SK-N-MC (cell line): Measurements from ENCODE around the gene GLRX5.

Source experiments
- DNase-seq: peaks from one replicate; pipeline ENCODE4 v3.0.0-alpha.2; 2011; ENCODE audit warnings: low read depth, low spot score
- H3K27ac ChIP-seq: fragments of 200-600 bp; sonication (generic); 2 replicates; pipeline ENCODE4 v1.5.1; 2016; ENCODE audit warnings: mixed run types
- H3K36me3 ChIP-seq: fragments of 200-600 bp; sonication (generic); 2 replicates; pipeline ENCODE4 v1.6.1; 2017; ENCODE audit warnings: antibody characterized with exemption, low read length, mixed read lengths; ENCODE audit not compliant: insufficient read depth
- H3K4me3 ChIP-seq: fragments of 200-600 bp; sonication (generic); 2 replicates; pipeline ENCODE4 v1.5.1; 2016
- H3K9ac ChIP-seq: fragments of 200-600 bp; sonication (generic); 2 replicates; pipeline ENCODE4 v1.8.0; 2017; ENCODE audit warnings: mixed run types, mixed read lengths; ENCODE audit not compliant: insufficient read length
- H3K9me3 ChIP-seq: fragments of 200-600 bp; sonication (generic); 2 replicates; pipeline ENCODE4 v1.6.1; 2017; ENCODE audit warnings: low read depth, mild to moderate bottlenecking, antibody characterized with exemption, low read length, moderate library complexity, mixed read lengths
- EZH2 ChIP-seq: fragments of 200-600 bp; sonication (generic); IDR thresholded peaks from one replicate; pipeline ENCODE4 v1.6.1; 2017; ENCODE audit warnings: antibody characterized with exemption
- FOXP2 ChIP-seq: optimal IDR thresholded peaks from 2 replicates; pipeline ENCODE3; 2011; ENCODE audit warnings: mild to moderate bottlenecking, moderate library complexity; ENCODE audit not compliant: insufficient read depth; ENCODE audit errors: extremely low read length, control extremely low read depth
- POLR2AphosphoS5 ChIP-seq: IDR thresholded peaks from 2 replicates; pipeline ENCODE4 v1.6.1; 2012; ENCODE audit warnings: mild to moderate bottlenecking, low read depth, low read length, borderline replicate concordance

The GLRX5 gene

DNA sequence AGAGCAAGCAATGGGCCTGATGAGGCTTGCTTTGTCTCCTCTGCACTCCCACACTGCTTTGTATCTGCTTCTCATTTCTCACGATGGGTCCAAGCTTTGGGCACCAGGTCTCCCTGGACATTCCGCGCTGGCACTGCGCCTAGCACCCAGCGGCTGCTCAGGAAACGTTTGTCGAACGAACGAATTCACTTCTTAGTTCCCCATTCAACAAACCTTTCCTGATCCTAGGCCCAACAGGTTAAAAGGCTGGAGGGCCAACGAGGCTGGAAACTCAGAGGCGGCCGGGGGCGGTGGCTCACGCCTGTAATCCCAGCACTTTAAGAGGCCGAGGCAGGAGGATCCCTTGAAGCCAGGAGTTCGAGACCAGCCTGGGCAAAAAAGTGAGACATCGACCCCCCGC lies 1.0 kb upstream of the GLRX5 start:
- Histone ChIP-seq H3K9ac (peak overlapping the region; percentile 90), H3K36me3 (peaks cover 36% of the 10 kb centered on the region), H3K4me3 (peak overlapping the region; percentile 84), H3K27ac (peak overlapping the region; percentile 86), H3K9me3 (no peaks in the 10 kb centered on the region)
- TF ChIP-seq FOXP2 (no peak), POLR2AphosphoS5 (no peak), EZH2 (no peak)
- no peak for DNase-seq

DNA sequence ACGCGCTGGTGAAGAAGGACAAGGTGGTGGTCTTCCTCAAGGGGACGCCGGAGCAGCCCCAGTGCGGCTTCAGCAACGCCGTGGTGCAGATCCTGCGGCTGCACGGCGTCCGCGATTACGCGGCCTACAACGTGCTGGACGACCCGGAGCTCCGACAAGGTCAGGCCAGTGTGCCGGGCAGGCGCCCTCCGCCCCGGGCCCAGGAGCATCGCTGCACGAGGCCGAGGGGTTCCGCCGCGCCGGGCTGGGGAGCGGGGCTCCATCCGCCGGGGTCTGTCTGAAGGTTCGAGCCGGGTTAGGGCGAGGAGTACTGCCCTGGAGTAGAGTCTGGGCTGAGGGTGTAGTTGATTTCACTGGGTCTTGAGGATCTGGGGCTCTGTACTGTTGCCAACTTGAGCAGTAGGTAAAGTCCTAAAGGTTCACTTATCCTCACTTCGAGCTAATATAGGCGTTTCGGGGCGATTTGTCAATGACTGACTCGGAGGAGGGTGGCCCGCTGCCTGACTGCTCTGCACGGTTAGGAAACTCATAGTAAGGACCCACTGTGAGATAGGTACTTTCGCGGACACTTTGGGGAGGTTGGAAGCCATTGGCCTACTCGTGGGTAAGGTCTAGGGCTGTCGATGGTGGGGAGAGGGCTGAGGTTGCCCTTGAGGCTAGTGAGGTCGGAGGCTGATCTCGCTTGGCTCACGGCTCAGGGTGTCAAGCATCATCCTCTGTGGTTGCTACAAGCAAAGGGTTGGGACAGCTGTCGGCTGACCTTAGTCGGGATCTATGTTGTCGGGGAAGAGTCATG lies 574 bp downstream of the GLRX5 start:
- no peak for TF ChIP-seq EZH2
- TF ChIP-seq POLR2AphosphoS5 = no peak
- TF ChIP-seq FOXP2 = no peak
- Histone ChIP-seq H3K36me3 (peaks cover 27% of the 10 kb centered on the region), H3K4me3 (peak overlapping the region; percentile 84), H3K9ac (peak overlapping the region; percentile 91), H3K27ac (no peak overlapping the region), H3K9me3 (no peaks in the 10 kb centered on the region)
- no peak for DNase-seq

DNA sequence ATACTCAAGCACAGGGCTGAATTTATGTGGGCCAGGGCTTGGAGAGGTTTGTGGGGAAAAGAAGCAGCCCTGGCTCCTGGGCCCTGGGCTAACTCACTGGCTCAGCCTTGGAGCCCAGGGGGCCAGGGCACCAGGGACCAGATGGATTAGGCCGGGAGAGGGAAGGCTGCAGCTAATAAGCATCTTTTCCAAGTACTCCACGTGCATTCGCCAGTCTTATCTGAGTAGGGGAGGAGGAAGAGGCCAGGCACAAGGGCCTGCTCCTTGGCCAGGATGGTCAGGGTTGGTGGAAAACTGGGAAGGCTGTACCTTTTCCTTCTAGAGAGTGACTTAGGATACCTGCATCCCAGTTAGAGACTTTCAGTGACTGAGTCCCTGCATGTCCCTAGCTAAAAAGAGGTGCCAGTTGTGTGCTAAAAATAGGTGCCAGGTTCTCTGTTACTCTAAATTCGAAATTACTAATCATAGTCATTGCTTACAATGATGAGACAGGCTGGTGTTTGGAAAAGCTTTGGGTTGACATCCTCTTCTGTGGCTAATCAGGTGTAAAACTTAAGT lies 1.3 kb downstream of the GLRX5 start:
- no peak for DNase-seq
- H3K27ac ChIP-seq = no peak overlapping the region
- H3K9me3 ChIP-seq = no peaks in the 10 kb centered on the region
- H3K9ac ChIP-seq = peak overlapping the region; percentile 91
- H3K36me3 ChIP-seq = peaks cover 20% of the 10 kb centered on the region
- peak overlapping the region; percentile 84 for H3K4me3 ChIP-seq
- no peak for TF ChIP-seq FOXP2
- no peak for TF ChIP-seq EZH2
- no peak for TF ChIP-seq POLR2AphosphoS5

DNA sequence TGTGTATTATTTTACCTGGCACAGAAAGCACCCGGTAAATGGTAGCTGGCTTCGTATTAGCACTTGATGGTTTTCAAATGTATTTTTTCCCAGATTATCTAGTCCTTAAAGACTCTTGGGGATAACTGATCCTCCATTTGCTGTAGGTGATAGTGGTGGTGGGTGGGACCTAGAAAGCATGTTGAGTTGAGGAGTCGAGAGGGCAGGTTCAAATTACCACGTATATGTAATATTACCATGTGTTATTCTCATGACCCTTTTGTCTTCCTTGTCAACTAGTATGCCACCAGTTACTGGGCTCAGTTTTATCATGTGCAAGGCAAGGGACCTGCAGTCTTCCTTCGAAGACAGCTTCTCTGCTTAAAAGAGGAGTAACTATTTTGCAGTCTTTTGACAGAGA lies 1.8 kb downstream of the GLRX5 start:
- peak overlapping the region; percentile 91 for H3K9ac ChIP-seq
- TF ChIP-seq POLR2AphosphoS5 (no peak), EZH2 (no peak), FOXP2 (no peak)
- peaks cover 14% of the 10 kb centered on the region; the same call in 1 of the 2 replicates for H3K36me3 ChIP-seq
- no peak overlapping the region for H3K27ac ChIP-seq
- H3K4me3 ChIP-seq = peak overlapping the region; percentile 84
- DNase-seq = no peak
- H3K9me3 ChIP-seq = no peaks in the 10 kb centered on the region

DNA sequence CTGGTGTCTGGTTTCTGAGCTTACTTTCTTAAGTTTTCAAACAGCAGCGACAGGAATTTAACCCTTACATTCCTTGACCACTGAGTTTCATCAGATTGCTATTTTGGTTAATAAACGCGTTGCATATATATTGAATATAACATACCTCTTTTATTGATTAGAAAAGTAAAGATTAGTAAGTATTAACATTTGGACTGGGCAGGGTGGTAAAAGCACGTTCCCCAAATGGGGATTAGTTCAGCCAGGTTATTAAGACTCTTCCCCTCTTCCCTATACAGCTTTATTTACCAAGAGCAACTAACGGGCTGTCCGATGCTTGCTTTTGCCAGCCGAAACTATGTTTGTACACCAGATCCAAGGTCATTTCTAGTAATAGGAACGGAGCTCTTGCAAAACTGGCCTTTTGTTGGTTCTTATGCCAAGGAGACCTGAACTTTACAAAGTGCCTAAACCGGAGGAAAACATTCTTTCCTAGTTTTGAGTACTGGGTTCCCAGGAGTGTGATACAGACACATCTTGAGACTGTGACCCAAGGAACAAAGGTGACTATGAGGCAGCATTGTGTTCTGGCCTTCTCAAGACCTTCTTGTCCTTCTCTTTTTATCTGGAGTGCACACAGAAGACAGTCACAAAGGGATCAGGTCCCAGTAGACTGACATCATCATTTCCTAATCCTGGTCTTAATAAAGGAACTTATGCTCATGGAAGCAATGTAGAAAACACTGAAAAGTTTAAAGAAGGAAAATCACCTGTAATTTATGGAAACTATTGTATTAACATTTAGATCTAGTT lies 2.6 kb downstream of the GLRX5 start:
- peak overlapping the region; percentile 84; the same call in 1 of the 2 replicates for H3K4me3 ChIP-seq
- H3K36me3 ChIP-seq = peaks cover 7% of the 10 kb centered on the region; the same call in 1 of the 2 replicates
- H3K27ac ChIP-seq = no peak overlapping the region
- no peak for DNase-seq
- no peak overlapping the region for H3K9ac ChIP-seq
- TF ChIP-seq FOXP2 (no peak), POLR2AphosphoS5 (no peak), EZH2 (no peak)
- H3K9me3 ChIP-seq = no peaks in the 10 kb centered on the region

DNA sequence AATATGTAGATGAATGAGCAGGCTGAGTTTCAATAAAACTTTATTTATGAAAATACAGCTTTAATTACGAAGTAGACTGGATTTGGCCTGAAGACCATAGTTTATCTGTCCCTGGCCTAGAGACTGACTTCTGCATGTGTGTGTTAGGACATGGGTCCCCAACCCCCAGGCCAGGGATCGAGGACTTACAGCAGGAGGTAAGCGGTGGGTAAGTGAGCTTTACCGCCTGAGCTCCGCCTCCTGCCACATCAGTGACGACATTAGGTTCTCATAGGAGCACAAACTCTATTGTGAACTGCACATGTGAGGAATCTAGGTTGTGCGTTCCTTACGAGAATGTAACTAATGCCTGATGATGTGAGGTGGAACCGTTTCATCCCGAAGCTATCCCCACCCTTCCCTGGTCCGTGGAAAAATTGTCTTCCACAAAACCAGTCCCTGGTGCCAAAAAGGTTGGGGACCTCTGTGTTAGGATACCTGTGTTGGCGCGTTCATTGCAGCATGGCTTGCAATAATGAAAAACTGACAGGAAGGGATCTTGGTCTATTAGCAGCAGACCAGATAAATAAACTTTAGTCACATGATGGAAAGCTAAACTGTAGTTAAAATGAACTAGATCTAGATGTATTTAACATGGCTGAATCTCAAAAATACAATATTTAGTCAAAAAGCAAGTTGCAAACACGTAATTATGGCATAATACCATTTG lies 4.1 kb downstream of the GLRX5 start:
- no peaks in the 10 kb centered on the region for H3K36me3 ChIP-seq
- no peak overlapping the region for H3K9ac ChIP-seq
- no peak overlapping the region for H3K4me3 ChIP-seq
- H3K9me3 ChIP-seq = no peaks in the 10 kb centered on the region
- TF ChIP-seq FOXP2 = no peak
- TF ChIP-seq POLR2AphosphoS5 = no peak
- TF ChIP-seq EZH2 = no peak
- H3K27ac ChIP-seq = no peak overlapping the region
- no peak for DNase-seq

DNA sequence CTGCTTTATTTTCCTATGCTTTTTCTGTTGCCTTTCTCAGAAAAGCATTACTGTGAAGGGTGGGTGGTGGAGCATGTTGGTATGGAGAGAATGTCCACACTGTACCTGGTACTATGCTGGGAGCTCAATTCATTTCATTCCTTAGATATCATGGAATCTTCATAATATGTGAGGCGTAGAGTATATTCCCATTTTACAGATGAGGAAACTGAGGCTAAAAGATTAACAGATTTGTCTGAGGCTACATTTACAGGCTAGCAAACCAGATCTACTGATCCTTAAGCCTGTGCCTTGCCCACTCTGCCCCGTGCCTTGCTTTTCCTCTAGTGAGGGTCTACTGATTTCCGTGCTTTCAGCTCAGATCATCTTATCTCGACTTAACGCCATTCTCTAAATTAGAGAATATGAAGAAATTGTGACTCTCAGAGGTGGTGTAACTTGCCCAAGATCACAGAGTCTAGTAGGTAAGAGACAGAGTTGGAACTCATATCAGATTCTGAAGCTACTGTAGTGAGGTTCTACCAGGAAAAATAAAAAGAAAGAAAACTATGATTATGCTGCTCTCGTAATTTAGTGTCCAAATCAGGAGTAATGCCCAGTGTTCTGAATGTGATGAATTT lies 5.5 kb downstream of the GLRX5 start:
- no peaks in the 10 kb centered on the region for H3K9me3 ChIP-seq
- H3K27ac ChIP-seq = no peak overlapping the region
- DNase-seq = no peak
- TF ChIP-seq POLR2AphosphoS5 (no peak), EZH2 (no peak), FOXP2 (no peak)
- no peak overlapping the region for H3K9ac ChIP-seq
- H3K4me3 ChIP-seq = no peak overlapping the region
- peaks cover 2% of the 10 kb centered on the region; the same call in 1 of the 2 replicates for H3K36me3 ChIP-seq
